SK-N-MC (cell line): Measurements from ENCODE around the gene RGS2.

ENCODE experiments used
- DNase-seq: peaks from one replicate; pipeline ENCODE4 v3.0.0-alpha.2; 2011; ENCODE audit warnings: low read depth, low spot score
- H3K27ac ChIP-seq: fragments of 200-600 bp; sonication (generic); 2 replicates; pipeline ENCODE4 v1.5.1; 2016; ENCODE audit warnings: mixed run types
- H3K36me3 ChIP-seq: fragments of 200-600 bp; sonication (generic); 2 replicates; pipeline ENCODE4 v1.6.1; 2017; ENCODE audit warnings: antibody characterized with exemption, low read length, mixed read lengths; ENCODE audit not compliant: insufficient read depth
- H3K4me3 ChIP-seq: fragments of 200-600 bp; sonication (generic); 2 replicates; pipeline ENCODE4 v1.5.1; 2016
- H3K9ac ChIP-seq: fragments of 200-600 bp; sonication (generic); 2 replicates; pipeline ENCODE4 v1.8.0; 2017; ENCODE audit warnings: mixed run types, mixed read lengths; ENCODE audit not compliant: insufficient read length
- H3K9me3 ChIP-seq: fragments of 200-600 bp; sonication (generic); 2 replicates; pipeline ENCODE4 v1.6.1; 2017; ENCODE audit warnings: low read depth, mild to moderate bottlenecking, antibody characterized with exemption, low read length, moderate library complexity, mixed read lengths
- EZH2 ChIP-seq: fragments of 200-600 bp; sonication (generic); IDR thresholded peaks from one replicate; pipeline ENCODE4 v1.6.1; 2017; ENCODE audit warnings: antibody characterized with exemption
- FOXP2 ChIP-seq: optimal IDR thresholded peaks from 2 replicates; pipeline ENCODE3; 2011; ENCODE audit warnings: mild to moderate bottlenecking, moderate library complexity; ENCODE audit not compliant: insufficient read depth; ENCODE audit errors: extremely low read length, control extremely low read depth
- POLR2AphosphoS5 ChIP-seq: IDR thresholded peaks from 2 replicates; pipeline ENCODE4 v1.6.1; 2012; ENCODE audit warnings: mild to moderate bottlenecking, low read depth, low read length, borderline replicate concordance

The RGS2 gene

DNA sequence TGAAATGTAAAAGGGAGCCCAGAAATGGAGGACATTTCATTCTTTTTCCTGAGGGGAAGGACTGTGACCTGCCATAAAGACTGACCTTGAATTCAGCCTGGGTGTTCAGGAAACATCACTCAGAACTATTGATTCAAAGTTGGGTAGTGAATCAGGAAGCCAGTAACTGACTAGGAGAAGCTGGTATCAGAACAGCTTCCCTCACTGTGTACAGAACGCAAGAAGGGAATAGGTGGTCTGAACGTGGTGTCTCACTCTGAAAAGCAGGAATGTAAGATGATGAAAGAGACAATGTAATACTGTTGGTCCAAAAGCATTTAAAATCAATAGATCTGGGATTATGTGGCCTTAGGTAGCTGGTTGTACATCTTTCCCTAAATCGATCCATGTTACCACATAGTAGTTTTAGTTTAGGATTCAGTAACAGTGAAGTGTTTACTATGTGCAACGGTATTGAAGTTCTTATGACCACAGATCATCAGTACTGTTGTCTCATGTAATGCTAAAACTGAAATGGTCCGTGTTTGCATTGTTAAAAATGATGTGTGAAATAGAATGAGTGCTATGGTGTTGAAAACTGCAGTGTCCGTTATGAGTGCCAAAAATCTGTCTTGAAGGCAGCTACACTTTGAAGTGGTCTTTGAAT is 2.9 kb downstream of the RGS2 start:
- H3K36me3 ChIP-seq = peaks cover 5% of the 10 kb centered on the region; the same call in 1 of the 2 replicates
- H3K4me3 ChIP-seq = no peak overlapping the region
- no peak overlapping the region for H3K27ac ChIP-seq
- no peak for DNase-seq
- TF ChIP-seq POLR2AphosphoS5 = no peak
- TF ChIP-seq FOXP2 = no peak
- TF ChIP-seq EZH2 = no peak
- no peaks in the 10 kb centered on the region for H3K9me3 ChIP-seq
- no peak overlapping the region for H3K9ac ChIP-seq

DNA sequence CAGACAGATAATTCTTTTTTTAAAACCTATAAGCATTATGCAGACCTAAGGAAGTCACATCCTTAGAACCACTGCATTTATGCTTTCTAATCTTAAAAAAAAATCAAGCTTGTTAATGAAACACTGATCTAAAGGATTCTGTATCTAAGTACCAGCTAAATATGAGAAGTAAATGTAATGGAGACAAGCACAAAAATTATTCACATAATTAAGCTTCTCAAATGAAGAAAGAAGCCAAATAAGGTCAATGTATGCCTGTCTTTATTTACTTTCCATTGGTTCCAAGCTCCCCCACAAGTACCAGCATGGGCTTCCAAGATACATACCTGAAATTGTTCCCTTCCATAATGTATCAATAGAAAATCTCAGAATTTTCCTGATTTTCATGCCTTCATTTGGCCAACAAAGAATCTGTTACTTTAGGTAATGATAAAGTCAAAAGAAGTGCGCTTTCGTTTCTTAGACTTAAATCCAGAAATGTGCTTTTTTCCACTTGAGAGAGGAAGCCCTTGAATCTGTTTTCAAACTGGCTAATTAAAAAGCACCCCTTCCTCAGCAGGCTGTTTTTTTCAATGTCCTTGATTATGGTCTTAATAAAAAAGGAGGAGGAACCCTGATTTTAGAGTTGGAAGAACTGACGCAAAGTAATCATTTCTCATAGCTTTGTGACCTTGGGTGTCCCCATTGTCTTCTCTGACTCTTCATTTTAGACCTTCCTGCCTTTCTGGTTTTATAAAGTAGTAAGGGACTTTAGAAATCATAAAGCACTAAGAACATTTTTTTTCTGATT is 3.8 kb downstream of the RGS2 start:
- no peak overlapping the region for H3K27ac ChIP-seq
- H3K9ac ChIP-seq = no peak overlapping the region
- H3K9me3 ChIP-seq = no peaks in the 10 kb centered on the region
- H3K4me3 ChIP-seq = no peak overlapping the region
- peaks cover 5% of the 10 kb centered on the region; the same call in 1 of the 2 replicates for H3K36me3 ChIP-seq
- no peak for TF ChIP-seq EZH2
- TF ChIP-seq FOXP2 = no peak
- no peak for TF ChIP-seq POLR2AphosphoS5
- no peak for DNase-seq

DNA sequence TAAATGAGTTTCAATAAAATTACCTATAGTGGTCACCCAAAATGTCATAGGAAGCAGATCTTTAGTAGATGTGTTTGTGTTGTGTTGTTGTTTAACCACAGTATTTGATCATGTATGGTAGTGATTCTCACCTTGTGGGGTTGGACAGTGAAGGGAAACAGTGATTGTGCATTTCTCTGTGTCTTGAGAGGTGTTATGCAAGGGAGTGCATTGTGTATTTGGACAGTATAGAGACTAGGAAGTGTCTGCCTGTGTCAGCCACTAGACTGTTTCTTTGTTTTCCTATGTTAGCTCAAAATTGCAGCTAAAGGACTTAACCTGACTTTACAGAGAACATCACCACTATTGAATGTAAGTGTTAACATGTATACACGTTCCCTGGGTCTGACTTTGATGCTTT is 6.0 kb downstream of the RGS2 start:
- Histone ChIP-seq H3K27ac (no peak overlapping the region), H3K9me3 (no peaks in the 10 kb centered on the region), H3K9ac (no peak overlapping the region), H3K36me3 (peaks cover 5% of the 10 kb centered on the region; the same call in 1 of the 2 replicates), H3K4me3 (no peak overlapping the region)
- no peak for DNase-seq
- no peak for TF ChIP-seq FOXP2
- TF ChIP-seq EZH2 = no peak
- no peak for TF ChIP-seq POLR2AphosphoS5

DNA sequence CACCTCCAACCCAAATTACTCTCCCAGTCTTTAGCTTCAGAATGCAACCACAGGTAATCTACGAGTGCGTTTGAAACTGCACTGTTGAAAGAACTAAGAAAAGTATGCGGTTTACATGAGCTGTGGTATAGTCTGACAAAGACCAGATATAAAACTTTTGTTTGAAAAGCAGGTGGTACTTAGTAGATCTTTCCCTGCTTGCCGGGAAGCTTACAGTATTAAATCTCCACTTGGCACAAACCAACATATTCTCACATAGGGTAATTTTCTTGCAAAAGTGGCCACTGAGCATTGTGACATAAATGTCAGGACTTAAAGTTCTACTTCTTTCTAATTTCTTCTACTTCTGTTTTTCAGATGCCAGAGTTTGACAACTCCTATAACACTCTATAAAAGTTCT is 8.4 kb downstream of the RGS2 start:
- Histone ChIP-seq H3K36me3 (no peaks in the 10 kb centered on the region), H3K27ac (no peak overlapping the region), H3K4me3 (no peak overlapping the region), H3K9ac (no peak overlapping the region), H3K9me3 (no peaks in the 10 kb centered on the region)
- no peak for DNase-seq
- TF ChIP-seq POLR2AphosphoS5 = no peak
- TF ChIP-seq EZH2 = no peak
- TF ChIP-seq FOXP2 = no peak

DNA sequence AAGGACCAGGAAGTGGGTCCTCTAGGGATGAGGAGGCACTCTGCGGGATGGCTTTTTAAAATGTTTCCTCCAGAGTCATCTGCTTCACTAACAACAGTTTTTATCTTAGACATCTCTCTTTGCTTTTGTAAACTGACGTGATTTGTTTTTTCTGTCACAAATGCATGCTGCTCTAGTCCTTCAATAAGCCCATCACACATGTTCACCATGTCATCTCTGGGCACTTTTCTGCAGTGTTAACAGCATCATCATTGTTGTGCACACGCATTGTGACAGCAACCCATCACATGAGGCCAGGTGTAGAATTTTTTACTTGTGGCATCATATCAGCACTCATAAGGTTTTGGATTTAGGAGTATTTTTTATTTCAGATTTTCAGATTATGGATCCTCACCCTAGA is 12.5 kb downstream of the RGS2 start:
- no peak for DNase-seq
- Histone ChIP-seq H3K9me3 (no peaks in the 10 kb centered on the region), H3K9ac (no peak overlapping the region), H3K27ac (no peak overlapping the region), H3K36me3 (no peaks in the 10 kb centered on the region), H3K4me3 (no peak overlapping the region)
- TF ChIP-seq EZH2 (no peak), POLR2AphosphoS5 (no peak), FOXP2 (no peak)

DNA sequence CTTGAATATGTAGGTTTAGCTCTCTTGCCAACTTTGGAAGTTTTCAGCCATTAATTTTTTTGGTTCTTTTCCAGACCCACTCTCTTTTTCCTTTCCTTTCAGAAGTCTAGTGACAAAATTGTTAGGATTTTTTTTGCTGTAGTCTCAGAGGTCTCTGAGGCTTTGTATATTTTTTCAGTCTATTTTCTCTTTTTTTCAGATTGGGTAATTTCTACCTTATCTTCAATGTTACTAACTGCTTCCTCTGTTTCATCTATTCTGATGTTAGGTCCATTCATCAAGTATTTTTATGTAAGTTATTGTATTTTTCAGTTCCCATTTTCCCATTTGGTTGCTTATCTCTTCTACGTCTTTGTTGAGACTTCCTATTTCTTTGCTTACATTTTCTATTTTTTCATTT is 15.7 kb downstream of the RGS2 start:
- Histone ChIP-seq H3K36me3 (no peaks in the 10 kb centered on the region), H3K9me3 (no peaks in the 10 kb centered on the region), H3K9ac (no peak overlapping the region), H3K27ac (no peak overlapping the region), H3K4me3 (no peak overlapping the region)
- DNase-seq = no peak
- TF ChIP-seq EZH2 (no peak), POLR2AphosphoS5 (no peak), FOXP2 (no peak)

DNA sequence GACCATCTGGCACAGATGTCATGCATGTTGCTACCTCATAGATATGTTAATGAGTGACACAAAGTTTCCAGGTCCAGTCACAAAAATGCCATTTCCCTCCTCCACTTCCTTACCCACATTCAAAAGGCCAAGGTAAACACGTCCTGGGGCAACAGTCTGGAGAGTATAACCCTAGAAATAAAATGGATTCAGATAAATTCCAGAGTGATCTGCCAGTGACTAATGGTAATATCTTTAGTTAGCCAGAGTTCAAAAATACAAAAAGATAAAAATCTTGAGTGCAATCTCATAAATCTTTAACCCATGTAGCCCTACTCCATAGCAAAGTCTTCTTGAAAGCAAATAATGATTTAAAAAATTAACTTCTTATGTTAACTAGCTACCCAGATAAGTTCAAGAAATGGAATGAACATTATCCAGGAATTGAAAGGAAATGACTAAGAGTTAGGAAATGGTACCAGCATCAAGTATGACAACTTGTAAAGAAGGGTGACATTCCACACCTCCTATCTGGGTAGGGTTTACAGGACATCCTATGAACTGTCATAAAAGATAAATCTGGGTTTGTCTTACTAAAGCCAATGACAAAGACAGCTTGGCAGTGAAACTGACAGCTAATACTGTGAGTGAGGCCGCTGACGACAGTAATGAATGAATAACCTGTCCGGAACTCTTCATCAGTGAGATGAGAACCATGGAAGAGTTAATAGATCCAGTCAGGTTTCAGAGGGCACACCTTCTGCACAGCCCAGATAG is 18.1 kb downstream of the RGS2 start:
- TF ChIP-seq FOXP2 = no peak
- no peak for TF ChIP-seq EZH2
- no peak for TF ChIP-seq POLR2AphosphoS5
- no peak overlapping the region for H3K27ac ChIP-seq

DNA sequence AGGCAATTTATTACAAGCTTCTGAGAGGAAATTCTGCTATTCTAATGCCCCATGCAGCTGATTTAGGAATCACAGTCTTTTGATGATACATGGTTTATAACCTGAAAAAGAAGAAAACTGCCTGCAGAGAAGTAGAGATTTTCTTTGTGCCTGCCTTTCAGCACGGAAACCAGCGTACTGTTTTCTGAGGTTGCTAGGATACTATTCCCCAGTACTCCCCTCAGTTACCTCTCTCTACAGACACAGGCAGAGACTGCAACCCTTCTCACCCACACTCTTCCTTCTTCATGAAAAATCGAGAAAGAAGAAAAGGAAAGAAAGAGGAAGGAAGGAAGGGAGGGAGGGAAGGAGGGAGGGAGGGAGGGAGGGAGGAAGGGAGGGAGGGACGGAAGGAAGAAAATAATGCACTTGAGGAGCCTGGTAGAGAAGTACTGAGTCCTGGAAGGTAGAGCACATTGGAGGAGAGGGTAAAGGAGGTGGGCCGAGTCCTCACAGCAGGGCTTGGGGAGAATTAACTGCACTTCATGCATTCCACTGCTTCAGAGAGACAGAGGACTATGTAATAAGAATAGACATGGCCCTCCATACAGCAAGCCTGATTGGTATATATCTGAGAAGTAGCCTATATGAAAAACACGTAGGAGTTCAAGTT is 21.9 kb downstream of the RGS2 start:
- Histone ChIP-seq H3K9ac (no peak overlapping the region), H3K36me3 (no peaks in the 10 kb centered on the region), H3K9me3 (no peaks in the 10 kb centered on the region), H3K4me3 (no peak overlapping the region), H3K27ac (no peak overlapping the region)
- TF ChIP-seq EZH2 (no peak), POLR2AphosphoS5 (no peak), FOXP2 (no peak)
- no peak for DNase-seq

More for the DNA sequence above, 18.1 kb downstream of the RGS2 start:
- Histone ChIP-seq H3K9ac (no peak overlapping the region), H3K4me3 (no peak overlapping the region), H3K9me3 (no peaks in the 10 kb centered on the region), H3K36me3 (no peaks in the 10 kb centered on the region)
- DNase-seq = no peak
